Neural progenitor cell (in vitro differentiated cells): ENCODE data around the gene MICAL2. TPM values are rescaled to one million over a fixed set of nuclear protein-coding genes. Genes with fewer than 3 reads are reported as not detected.

Experiments used
- DNase-seq: peaks from one replicate; pipeline ENCODE4 v3.0.0-alpha.2; 2016; ENCODE audit warnings: low spot score
- H2AFZ ChIP-seq: fragments of 200-600 bp; sonication (generic); replicated peaks from 2 replicates; pipeline ENCODE4 v1.6.1; 2016; ENCODE audit warnings: antibody characterized with exemption
- H3F3A ChIP-seq: fragments of 200-600 bp; sonication (generic); 2 replicates; pipeline ENCODE4 v1.6.1; 2016; ENCODE audit warnings: antibody characterized with exemption, low read depth
- H3K27ac ChIP-seq: fragments of 200-600 bp; sonication (generic); 2 replicates; pipeline ENCODE4 v1.5.1; 2016; ENCODE audit warnings: mild to moderate bottlenecking
- H3K27me3 ChIP-seq: fragments of 200-600 bp; sonication (generic); 2 replicates; pipeline ENCODE4 v1.6.1; 2016; ENCODE audit warnings: mild to moderate bottlenecking, moderate library complexity
- H3K36me3 ChIP-seq: fragments of 200-600 bp; sonication (generic); 2 replicates; pipeline ENCODE4 v1.5.1; 2016
- H3K4me1 ChIP-seq: fragments of 200-600 bp; sonication (generic); 2 replicates; pipeline ENCODE4 v1.6.1; 2016; ENCODE audit warnings: mixed run types
- H3K4me2 ChIP-seq: fragments of 200-600 bp; sonication (generic); 2 replicates; pipeline ENCODE4 v1.6.1; 2016
- H3K4me3 ChIP-seq: fragments of 200-600 bp; sonication (generic); 2 replicates; pipeline ENCODE4 v1.5.1; 2016
- H3K79me2 ChIP-seq: fragments of 200-600 bp; sonication (generic); 2 replicates; pipeline ENCODE4 v1.6.1; 2016; ENCODE audit warnings: low read depth
- H3K9ac ChIP-seq: fragments of 200-600 bp; sonication (generic); 2 replicates; pipeline ENCODE4 v1.6.1; 2016
- H3K9me3 ChIP-seq: fragments of 200-600 bp; sonication (generic); 2 replicates; pipeline ENCODE4 v1.5.1; 2016; ENCODE audit warnings: low read depth
- H4K20me1 ChIP-seq: fragments of 200-600 bp; sonication (generic); 2 replicates; pipeline ENCODE4 v1.6.1; 2016; ENCODE audit warnings: low read depth
- H3K27ac Mint-ChIP-seq: 3 replicates; pipeline ENCODE4 v1.8.0; 2021; ENCODE audit warnings: mixed read lengths
- H3K27me3 Mint-ChIP-seq: 2 replicates; pipeline ENCODE4 v1.8.0; 2022; ENCODE audit warnings: low read depth, mild to moderate bottlenecking, inconsistent platforms, moderate library complexity, mixed read lengths; ENCODE audit not compliant: insufficient read depth
- H3K36me3 Mint-ChIP-seq: 3 replicates; pipeline ENCODE4 v1.8.0; 2021; ENCODE audit warnings: mixed read lengths
- H3K4me1 Mint-ChIP-seq: 3 replicates; pipeline ENCODE4 v1.8.0; 2021; ENCODE audit warnings: mixed read lengths
- H3K4me3 Mint-ChIP-seq: 3 replicates; pipeline ENCODE4 v1.8.0; 2021; ENCODE audit warnings: mild to moderate bottlenecking, moderate library complexity, mixed read lengths
- H3K9me3 Mint-ChIP-seq: 3 replicates; pipeline ENCODE4 v1.8.0; 2020; ENCODE audit warnings: mixed read lengths
- EZH2 ChIP-seq: fragments of 200-600 bp; sonication (generic); IDR thresholded peaks from 2 replicates; pipeline ENCODE4 v1.6.1; 2017; ENCODE audit warnings: antibody characterized with exemption, mild to moderate bottlenecking, moderate library complexity
- EZH2phosphoT487 ChIP-seq: fragments of 200-600 bp; sonication (generic); IDR thresholded peaks from 2 replicates; pipeline ENCODE4 v1.6.1; 2017; ENCODE audit warnings: antibody characterized with exemption
- total RNA-seq: library from RNA; depleted of rRNA; stranded (reverse); fragments of >200 nt; gene quantifications from 2 replicates; pipeline ENCODE4 v1.2.3, GENCODE V29; 2015; ENCODE audit warnings: low replicate concordance
- TF ChIP-seq, protein P1 (sequence below): fragments of 200-600 bp; sonication (generic); IDR thresholded peaks from 2 replicates; pipeline ENCODE4 v1.5.1; 2017; ENCODE audit warnings: antibody characterized with exemption, mild to moderate bottlenecking

The MICAL2 gene
- total RNA-seq, 1 donor from 2014 or later = 0.60 TPM

DNA sequence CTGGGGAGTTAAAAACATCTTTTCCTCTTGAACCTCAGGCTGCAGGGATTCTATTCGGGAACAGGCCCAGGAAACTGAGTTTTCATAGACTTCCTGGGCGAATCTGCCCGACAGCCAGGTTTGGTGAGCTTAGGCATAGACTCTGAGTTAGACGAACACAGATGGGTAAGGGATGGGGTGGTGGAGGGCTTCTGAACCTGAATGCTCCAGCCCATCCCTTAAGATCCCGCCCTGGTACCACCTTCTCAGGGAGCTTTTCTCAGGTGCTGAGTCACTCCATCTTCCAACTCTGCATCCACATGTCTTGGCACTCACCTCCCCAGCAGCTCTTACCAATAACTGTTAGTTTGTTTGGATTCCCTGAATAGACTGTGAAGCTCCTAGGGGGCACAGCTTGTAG, 37.4 kb downstream of the MICAL2 start:
- no peak overlapping the region for H3K27ac Mint-ChIP-seq
- Histone ChIP-seq H3K27ac (no peak overlapping the region), H3K79me2 (no peaks in the 10 kb centered on the region)

DNA sequence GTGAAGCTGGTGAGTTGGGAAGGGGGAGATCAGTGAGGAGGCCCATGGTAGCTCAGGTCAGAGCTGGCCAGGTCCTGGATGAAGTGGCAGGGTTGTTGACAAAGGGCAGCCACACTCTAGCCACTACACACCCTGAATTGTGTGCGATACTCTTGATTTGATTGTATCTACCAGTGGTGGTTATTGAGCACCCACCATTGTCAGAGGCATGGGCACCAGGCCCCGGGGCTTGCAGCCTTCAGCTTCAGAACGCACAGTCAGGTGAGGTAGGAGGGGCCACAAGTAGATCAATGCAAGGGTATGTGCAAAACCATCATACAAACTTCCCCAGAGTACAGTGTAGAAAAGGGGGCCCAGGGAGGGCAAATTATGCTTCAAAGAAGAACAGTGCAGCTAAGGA, 38.1 kb downstream of the MICAL2 start:
- Mint-ChIP-seq H3K36me3 (no peaks in the 10 kb centered on the region), H3K4me1 (no peaks in the 10 kb centered on the region), H3K27ac (no peak overlapping the region), H3K9me3 (no peaks in the 10 kb centered on the region), H3K4me3 (no peak overlapping the region), H3K27me3 (peaks cover 12% of the 10 kb centered on the region)
- no peaks in the 10 kb centered on the region for H3K4me1 ChIP-seq
- no peak for DNase-seq
- no peaks in the 10 kb centered on the region for H3K36me3 ChIP-seq
- no peaks in the 10 kb centered on the region for H3K79me2 ChIP-seq
- no peak overlapping the region for H3K4me3 ChIP-seq
- no peaks in the 10 kb centered on the region for H3K27me3 ChIP-seq
- no peaks in the 10 kb centered on the region for H3K9me3 ChIP-seq
- H3K27ac ChIP-seq = no peak overlapping the region
- H4K20me1 ChIP-seq = no peaks in the 10 kb centered on the region
- H3F3A ChIP-seq = no peaks in the 10 kb centered on the region
- no peak overlapping the region for H2AFZ ChIP-seq
- TF ChIP-seq EZH2phosphoT487 = no peak
- TF ChIP-seq, protein P1, sequence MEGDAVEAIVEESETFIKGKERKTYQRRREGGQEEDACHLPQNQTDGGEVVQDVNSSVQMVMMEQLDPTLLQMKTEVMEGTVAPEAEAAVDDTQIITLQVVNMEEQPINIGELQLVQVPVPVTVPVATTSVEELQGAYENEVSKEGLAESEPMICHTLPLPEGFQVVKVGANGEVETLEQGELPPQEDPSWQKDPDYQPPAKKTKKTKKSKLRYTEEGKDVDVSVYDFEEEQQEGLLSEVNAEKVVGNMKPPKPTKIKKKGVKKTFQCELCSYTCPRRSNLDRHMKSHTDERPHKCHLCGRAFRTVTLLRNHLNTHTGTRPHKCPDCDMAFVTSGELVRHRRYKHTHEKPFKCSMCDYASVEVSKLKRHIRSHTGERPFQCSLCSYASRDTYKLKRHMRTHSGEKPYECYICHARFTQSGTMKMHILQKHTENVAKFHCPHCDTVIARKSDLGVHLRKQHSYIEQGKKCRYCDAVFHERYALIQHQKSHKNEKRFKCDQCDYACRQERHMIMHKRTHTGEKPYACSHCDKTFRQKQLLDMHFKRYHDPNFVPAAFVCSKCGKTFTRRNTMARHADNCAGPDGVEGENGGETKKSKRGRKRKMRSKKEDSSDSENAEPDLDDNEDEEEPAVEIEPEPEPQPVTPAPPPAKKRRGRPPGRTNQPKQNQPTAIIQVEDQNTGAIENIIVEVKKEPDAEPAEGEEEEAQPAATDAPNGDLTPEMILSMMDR = no peak
- no peak for TF ChIP-seq EZH2
- H3K4me2 ChIP-seq = no peak overlapping the region
- no peak overlapping the region for H3K9ac ChIP-seq

More for the DNA sequence above, 37.4 kb downstream of the MICAL2 start:
- Histone ChIP-seq H2AFZ (no peak overlapping the region), H3K36me3 (no peaks in the 10 kb centered on the region), H3F3A (no peaks in the 10 kb centered on the region), H3K9ac (no peak overlapping the region), H3K4me2 (no peak overlapping the region), H3K4me3 (no peak overlapping the region), H3K9me3 (no peaks in the 10 kb centered on the region), H4K20me1 (no peaks in the 10 kb centered on the region), H3K4me1 (no peaks in the 10 kb centered on the region), H3K27me3 (no peaks in the 10 kb centered on the region)
- no peak overlapping the region for H3K4me3 Mint-ChIP-seq
- no peaks in the 10 kb centered on the region for H3K36me3 Mint-ChIP-seq
- TF ChIP-seq EZH2phosphoT487 (no peak), EZH2 (no peak)
- TF ChIP-seq, protein P1 = no peak
- H3K4me1 Mint-ChIP-seq = no peaks in the 10 kb centered on the region
- no peaks in the 10 kb centered on the region for H3K9me3 Mint-ChIP-seq
- H3K27me3 Mint-ChIP-seq = peaks cover 12% of the 10 kb centered on the region
- no peak for DNase-seq

DNA sequence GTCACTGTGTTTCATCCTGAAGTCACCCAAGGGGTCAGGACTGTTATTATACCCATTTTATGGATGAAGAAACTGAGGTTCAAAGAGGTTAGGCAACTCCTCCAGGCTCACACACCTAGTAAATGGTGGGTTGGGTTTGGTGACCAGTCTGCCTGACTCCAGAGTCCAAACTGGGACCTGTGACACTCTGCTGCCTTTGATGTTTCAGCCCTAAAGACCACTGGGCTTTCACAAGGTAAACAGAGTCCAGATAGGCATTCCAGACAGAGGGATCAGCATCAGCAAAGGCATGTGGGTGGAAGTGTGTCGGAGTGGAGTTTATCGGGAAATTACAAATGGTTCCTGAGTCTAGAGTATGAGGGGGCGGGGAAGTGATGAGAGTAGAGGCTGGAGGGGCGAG, 38.5 kb downstream of the MICAL2 start:
- H3K36me3 Mint-ChIP-seq = no peaks in the 10 kb centered on the region
- H3K4me3 Mint-ChIP-seq = no peak overlapping the region
- no peaks in the 10 kb centered on the region for H3K9me3 ChIP-seq
- no peak overlapping the region for H2AFZ ChIP-seq
- TF ChIP-seq EZH2 = no peak
- no peak for TF ChIP-seq EZH2phosphoT487
- TF ChIP-seq, protein P1 = no peak
- no peaks in the 10 kb centered on the region for H3K36me3 ChIP-seq
- H4K20me1 ChIP-seq = no peaks in the 10 kb centered on the region
- H3K9ac ChIP-seq = no peak overlapping the region
- no peaks in the 10 kb centered on the region for H3K79me2 ChIP-seq
- H3K27me3 ChIP-seq = no peaks in the 10 kb centered on the region
- peaks cover 12% of the 10 kb centered on the region for H3K27me3 Mint-ChIP-seq
- H3K4me1 ChIP-seq = no peaks in the 10 kb centered on the region
- no peaks in the 10 kb centered on the region for H3K9me3 Mint-ChIP-seq
- H3K27ac Mint-ChIP-seq = no peak overlapping the region
- no peaks in the 10 kb centered on the region for H3K4me1 Mint-ChIP-seq
- no peak overlapping the region for H3K4me3 ChIP-seq
- no peaks in the 10 kb centered on the region for H3F3A ChIP-seq
- no peak overlapping the region for H3K27ac ChIP-seq
- DNase-seq = no peak
- no peak overlapping the region for H3K4me2 ChIP-seq
